CD14-positive monocyte (primary cell): ENCODE measurements around the gene ARHGAP21. TPM values are rescaled to one million over a fixed set of nuclear protein-coding genes. Genes with fewer than 3 reads are reported as not detected.

ENCODE experiments used
- DNase-seq, 3 donors: peaks; one replicate each; pipeline ENCODE4 v3.0.0-alpha.2; 2011 to 2022
- H2AFZ ChIP-seq: 2 replicates; pipeline ENCODE4 v1.6.0; 2012; ENCODE audit warnings: mild to moderate bottlenecking, low read depth, low read length, inconsistent platforms; ENCODE audit not compliant: insufficient read depth, poor library complexity, severe bottlenecking
- H3K27ac ChIP-seq, 2 donors: 1 replicate in 1 of 2; 2 replicates in 1 of 2; pipeline ENCODE4 v1.5.1; 2012 to 2013; ENCODE audit warnings: low read length in 2 of 2, control low read depth in 1 of 2, inconsistent platforms in 1 of 2, low read depth in 1 of 2, mild to moderate bottlenecking in 1 of 2
- H3K27me3 ChIP-seq, 2 donors: one replicate each; pipeline versions ENCODE4 v1.6.0 to v1.6.1; 2011 to 2013; ENCODE audit warnings: low read length in 2 of 2; ENCODE audit not compliant: control insufficient read depth in 2 of 2, insufficient read depth in 2 of 2
- H3K36me3 ChIP-seq, 2 donors: replicated peaks in 1 of 2; 1 replicate in 1 of 2; 2 replicates in 1 of 2; pipeline versions ENCODE4 v1.5.1 to v1.6.1; 2012 to 2013; ENCODE audit warnings: low read length in 2 of 2, control low read depth in 1 of 2, inconsistent platforms in 1 of 2, mild to moderate bottlenecking in 1 of 2; ENCODE audit not compliant: insufficient read depth in 2 of 2, control insufficient read depth in 1 of 2
- H3K4me1 ChIP-seq, 2 donors: 1 replicate in 1 of 2; 2 replicates in 1 of 2; pipeline versions ENCODE4 v1.5.1 to v1.6.1; 2012 to 2013; ENCODE audit warnings: low read length in 2 of 2, control low read depth in 1 of 2, inconsistent platforms in 1 of 2, mild to moderate bottlenecking in 1 of 2, moderate library complexity in 1 of 2; ENCODE audit not compliant: insufficient read depth in 2 of 2, control insufficient read depth in 1 of 2
- H3K4me2 ChIP-seq: replicated peaks from 2 replicates; pipeline ENCODE3; 2012; ENCODE audit warnings: low read length, moderate library complexity, mild to moderate bottlenecking; ENCODE audit not compliant: poor library complexity, severe bottlenecking; ENCODE audit errors: extremely low read depth
- H3K4me3 ChIP-seq, 3 experiments: fragments of 200-600 bp in 1 of 3; sonication (generic) in 1 of 3; replicated peaks in 1 of 3; 1 replicate in 2 of 3; 2 replicates in 1 of 3; pipeline ENCODE4 v1.5.1; 2011 to 2013; ENCODE audit warnings: low read length in 3 of 3, mild to moderate bottlenecking in 3 of 3, control low read depth in 2 of 3, low read depth in 2 of 3, inconsistent platforms in 1 of 3, moderate library complexity in 1 of 3
- H3K79me2 ChIP-seq: 2 replicates; pipeline ENCODE4 v1.6.0; 2012; ENCODE audit warnings: mild to moderate bottlenecking, control low read depth, inconsistent platforms, low read length, moderate library complexity; ENCODE audit not compliant: insufficient read depth
- H3K9ac ChIP-seq: 2 replicates; pipeline ENCODE4 v1.6.0; 2017; ENCODE audit warnings: low read length, mild to moderate bottlenecking; ENCODE audit not compliant: insufficient read depth, poor library complexity, severe bottlenecking
- H3K9me3 ChIP-seq, 2 donors: replicated peaks in 1 of 2; 1 replicate in 1 of 2; 2 replicates in 1 of 2; pipeline versions ENCODE4 v1.5.1 to v1.6.1; 2012 to 2013; ENCODE audit warnings: low read length in 2 of 2, control low read depth in 1 of 2; ENCODE audit not compliant: control insufficient read depth in 1 of 2, insufficient read depth in 1 of 2
- H4K20me1 ChIP-seq: 2 replicates; pipeline ENCODE4 v1.6.0; 2012; ENCODE audit warnings: mild to moderate bottlenecking, low read length, control low read depth, moderate library complexity; ENCODE audit not compliant: insufficient read depth
- H3K27ac Mint-ChIP-seq, 7 donors: one replicate each; pipeline ENCODE4 v1.8.0; 2020; ENCODE audit warnings: mild to moderate bottlenecking in 7 of 7, mixed read lengths in 7 of 7, moderate library complexity in 6 of 7, inconsistent platforms in 2 of 7
- H3K27me3 Mint-ChIP-seq, 3 donors: one replicate each; pipeline ENCODE4 v1.8.0; 2021 to 2022; ENCODE audit warnings: low read depth in 3 of 3, mild to moderate bottlenecking in 3 of 3, mixed read lengths in 3 of 3, moderate library complexity in 3 of 3, inconsistent platforms in 1 of 3
- H3K36me3 Mint-ChIP-seq, 2 donors: one replicate each; pipeline ENCODE4 v1.8.0; 2020; ENCODE audit warnings: mixed read lengths in 2 of 2, inconsistent platforms in 1 of 2, mild to moderate bottlenecking in 1 of 2
- H3K4me1 Mint-ChIP-seq: one replicate; pipeline ENCODE4 v1.8.0; 2020; ENCODE audit warnings: mild to moderate bottlenecking, mixed read lengths
- H3K4me3 Mint-ChIP-seq, 2 donors: one replicate each; pipeline ENCODE4 v1.8.0; 2020; ENCODE audit warnings: mild to moderate bottlenecking in 2 of 2, mixed read lengths in 2 of 2, moderate library complexity in 1 of 2
- H3K9me3 Mint-ChIP-seq, 7 donors: one replicate each; pipeline ENCODE4 v1.8.0; 2020 to 2022; ENCODE audit warnings: mixed read lengths in 7 of 7, mild to moderate bottlenecking in 6 of 7, moderate library complexity in 6 of 7, inconsistent platforms in 2 of 7
- WGBS: methylation state at CpG from one replicate; pipeline ENCODE4 v1.1.5; 2013; ENCODE audit warnings: missing lambda C conversion rate; ENCODE audit not compliant: insufficient coverage; 5-methylcytosine and 5-hydroxymethylcytosine counted together
- intact Hi-C, 2 donors: fragments of 100-400 bp; cut with micrococcal nuclease; formaldehyde crosslinking; loops; one replicate each; pipeline versions ENCODE4 v1.15.0 to v1.15.1; 2023
- polyA plus RNA-seq, 3 donors: library from polyadenylated mRNA; depleted of rRNA in 1 of 3; unstranded in 2 of 3; stranded (reverse) in 1 of 3; fragments of 300-500 nt in 2 of 3; fragments of >200 nt in 1 of 3; fragmentation: Illumina TruSeq in 2 of 3; gene quantifications; 1 replicate in 2 of 3; 2 replicates in 1 of 3; pipeline ENCODE4 v1.2.3, GENCODE V29; 2012 to 2021
- TF ChIP-seq, protein P1 (sequence below): fragments of 200-600 bp; IDR thresholded peaks from one replicate; pipeline ENCODE4 v1.8.0; 2022; ENCODE audit warnings: antibody characterized with exemption, mild to moderate bottlenecking

Gene ARHGAP21
- polyA plus RNA-seq, 3 donors: 2.1 to 20.0 (median 3.4) TPM

DNA sequence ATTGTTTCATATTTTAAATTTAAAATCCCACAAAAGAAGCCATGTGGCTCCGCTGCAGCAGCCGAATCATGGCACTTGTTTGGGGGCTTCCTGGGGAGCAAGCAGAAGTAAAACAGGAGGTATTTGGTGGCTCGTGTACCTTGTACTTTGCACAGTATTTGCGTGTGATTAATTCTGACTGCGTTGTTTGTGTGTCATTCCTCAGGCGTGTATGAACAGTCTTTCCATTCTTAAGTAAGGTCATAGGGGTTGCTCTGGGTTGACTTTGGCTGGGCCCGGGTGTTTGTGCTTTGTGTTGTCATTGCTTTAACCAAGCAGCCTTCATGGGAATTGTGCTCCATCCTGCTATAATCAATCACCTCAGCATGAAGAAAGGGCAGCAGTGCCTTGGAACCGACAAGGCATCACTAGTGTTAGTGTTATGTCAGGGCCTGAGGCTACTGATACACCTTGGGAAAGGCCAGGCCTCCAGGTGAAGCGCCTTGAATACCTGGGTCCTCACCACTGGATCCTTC is 182.4 kb downstream of the ARHGAP21 start:
- intact Hi-C loops: no loop called here
- Mint-ChIP-seq H3K4me3 (no peak overlapping the region), H3K36me3 (no peaks in the 10 kb centered on the region), H3K27me3 (peaks cover 1 to 4% (median 3%) of the 10 kb centered on the region in 3 donors), H3K4me1 (no peaks in the 10 kb centered on the region), H3K9me3 (peaks cover 0 to 6% (median 3%) of the 10 kb centered on the region in 7 donors), H3K27ac (no peak overlapping the region)
- H3K4me1 ChIP-seq: no peaks in the 10 kb centered on the region
- no peaks in the 10 kb centered on the region for H3K27me3 ChIP-seq
- no peak overlapping the region for H3K4me2 ChIP-seq
- H3K4me3 ChIP-seq: no peak overlapping the region
- H3K27ac ChIP-seq: no peak overlapping the region
- H3K9ac ChIP-seq: no peak overlapping the region
- TF ChIP-seq, protein P1, sequence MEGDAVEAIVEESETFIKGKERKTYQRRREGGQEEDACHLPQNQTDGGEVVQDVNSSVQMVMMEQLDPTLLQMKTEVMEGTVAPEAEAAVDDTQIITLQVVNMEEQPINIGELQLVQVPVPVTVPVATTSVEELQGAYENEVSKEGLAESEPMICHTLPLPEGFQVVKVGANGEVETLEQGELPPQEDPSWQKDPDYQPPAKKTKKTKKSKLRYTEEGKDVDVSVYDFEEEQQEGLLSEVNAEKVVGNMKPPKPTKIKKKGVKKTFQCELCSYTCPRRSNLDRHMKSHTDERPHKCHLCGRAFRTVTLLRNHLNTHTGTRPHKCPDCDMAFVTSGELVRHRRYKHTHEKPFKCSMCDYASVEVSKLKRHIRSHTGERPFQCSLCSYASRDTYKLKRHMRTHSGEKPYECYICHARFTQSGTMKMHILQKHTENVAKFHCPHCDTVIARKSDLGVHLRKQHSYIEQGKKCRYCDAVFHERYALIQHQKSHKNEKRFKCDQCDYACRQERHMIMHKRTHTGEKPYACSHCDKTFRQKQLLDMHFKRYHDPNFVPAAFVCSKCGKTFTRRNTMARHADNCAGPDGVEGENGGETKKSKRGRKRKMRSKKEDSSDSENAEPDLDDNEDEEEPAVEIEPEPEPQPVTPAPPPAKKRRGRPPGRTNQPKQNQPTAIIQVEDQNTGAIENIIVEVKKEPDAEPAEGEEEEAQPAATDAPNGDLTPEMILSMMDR: no peak
- no peaks in the 10 kb centered on the region for H4K20me1 ChIP-seq
- H3K79me2 ChIP-seq: no peaks in the 10 kb centered on the region
- DNase-seq: no peak
- no peaks in the 10 kb centered on the region for H3K9me3 ChIP-seq
- no peaks in the 10 kb centered on the region for H3K36me3 ChIP-seq
- H2AFZ ChIP-seq: no peak overlapping the region
- WGBS: 81% methylated on average over 6 of the region's 9 CpGs

DNA sequence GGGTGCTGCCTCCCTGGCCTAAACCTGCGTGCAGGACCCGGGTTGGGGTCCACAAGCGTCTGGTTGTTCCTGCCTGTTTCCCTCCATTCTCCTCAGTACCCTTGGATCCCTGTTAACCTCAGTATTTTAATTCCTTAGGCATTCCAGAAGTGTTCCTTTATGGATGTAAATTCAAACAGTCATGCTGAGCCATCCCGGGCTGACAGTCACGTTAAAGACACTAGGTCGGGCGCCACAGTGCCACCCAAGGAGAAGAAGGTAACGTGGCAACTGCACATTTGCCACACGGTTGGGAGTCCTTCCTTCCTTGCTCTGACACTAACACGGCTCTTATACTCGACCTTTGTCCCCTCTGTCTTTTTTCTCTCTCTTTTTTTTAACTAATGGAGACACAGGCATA is 187.1 kb downstream of the ARHGAP21 start:
- peaks cover 1 to 5% (median 2%) of the 10 kb centered on the region in 3 donors for H3K27me3 Mint-ChIP-seq
- Histone ChIP-seq H3K4me3 (no peak overlapping the region), H3K9me3 (no peaks in the 10 kb centered on the region), H3K4me1 (no peaks in the 10 kb centered on the region), H3K36me3 (no peaks in the 10 kb centered on the region), H2AFZ (no peak overlapping the region), H3K79me2 (no peaks in the 10 kb centered on the region), H3K9ac (no peak overlapping the region), H3K27me3 (no peaks in the 10 kb centered on the region), H4K20me1 (no peaks in the 10 kb centered on the region), H3K4me2 (no peak overlapping the region), H3K27ac (no peak overlapping the region)
- no peak overlapping the region for H3K27ac Mint-ChIP-seq
- intact Hi-C loops: no loop called here
- no peak overlapping the region for H3K4me3 Mint-ChIP-seq
- TF ChIP-seq, protein P1: no peak
- H3K36me3 Mint-ChIP-seq: no peaks in the 10 kb centered on the region
- WGBS: 90% methylated on average over 10 of the region's 11 CpGs
- H3K4me1 Mint-ChIP-seq: no peaks in the 10 kb centered on the region
- DNase-seq: no peak
- H3K9me3 Mint-ChIP-seq: peaks cover 0 to 7% (median 0%) of the 10 kb centered on the region in 7 donors
